ENCODE measurements around the gene KIAA0930.
A peak's percentile ranks its signal among the peaks of the same experiment; 100 is the strongest.

Gene KIAA0930

DNA sequence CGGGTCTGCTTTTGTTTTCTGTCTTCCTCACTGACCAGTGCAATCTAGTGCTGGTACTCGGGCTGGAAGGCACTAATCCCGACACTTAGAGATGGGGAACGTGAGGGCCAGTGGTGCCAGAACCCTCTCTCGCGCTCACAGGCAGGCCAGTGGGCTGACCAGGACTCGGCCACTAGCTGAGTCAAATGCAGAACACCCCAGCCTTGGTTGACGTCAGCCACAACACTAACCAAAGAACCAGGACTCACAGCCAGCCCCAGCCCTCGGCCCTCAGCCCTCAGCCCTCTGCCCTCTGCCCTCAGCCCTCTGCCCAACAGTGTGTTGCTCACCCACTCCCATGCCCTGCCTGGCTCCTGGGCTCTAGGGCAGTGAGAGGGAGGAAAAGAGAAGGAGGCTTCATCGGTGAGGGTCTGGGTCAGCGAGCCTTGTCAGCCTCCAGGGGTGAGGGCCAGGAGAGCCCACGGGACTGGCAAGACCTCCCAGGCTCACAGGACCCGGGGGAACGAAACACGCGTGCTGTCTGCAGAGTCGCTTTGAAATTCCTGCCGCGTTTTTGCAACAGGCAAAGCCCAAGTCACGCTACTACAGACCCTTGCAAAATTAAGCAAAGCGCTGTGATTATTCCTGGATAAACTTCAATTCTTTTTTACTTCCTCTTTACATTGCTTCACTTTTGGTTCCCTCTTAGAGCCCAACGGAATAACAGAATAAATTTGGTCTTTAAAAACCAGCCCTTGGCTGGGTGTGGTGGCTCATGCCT, 27.5 kb downstream of the KIAA0930 start:
- no peak for DNase-seq

- DNase-seq, result no peak
Observed at GRCh38 chr22:45212306-45212709, 28.4 kb downstream of the KIAA0930 start.

DNA sequence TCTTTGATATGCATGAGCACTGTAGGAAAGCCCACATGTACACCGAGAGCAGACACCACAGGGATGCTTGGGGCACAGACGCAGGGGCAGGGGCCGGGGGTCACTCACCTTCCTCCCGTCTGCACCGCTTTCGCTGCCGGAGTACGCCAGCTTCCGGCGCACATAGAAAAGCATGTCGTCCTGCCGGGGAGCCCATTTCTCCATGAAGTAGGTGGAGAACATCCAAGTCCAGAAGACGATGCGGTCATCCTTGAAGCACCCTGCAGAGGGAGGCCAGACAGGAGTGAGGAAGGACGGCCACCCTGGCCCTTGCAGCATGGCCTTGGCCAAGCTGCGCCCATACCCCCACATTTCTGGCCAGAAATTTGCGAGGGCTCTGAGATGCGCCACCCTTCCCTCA, 28.8 kb downstream of the KIAA0930 start:
- DNase-seq, result no peak

GRCh38 chr22:45211435-45211834, 29.3 kb downstream of the KIAA0930 start:
- DNase-seq, result no peak

DNA sequence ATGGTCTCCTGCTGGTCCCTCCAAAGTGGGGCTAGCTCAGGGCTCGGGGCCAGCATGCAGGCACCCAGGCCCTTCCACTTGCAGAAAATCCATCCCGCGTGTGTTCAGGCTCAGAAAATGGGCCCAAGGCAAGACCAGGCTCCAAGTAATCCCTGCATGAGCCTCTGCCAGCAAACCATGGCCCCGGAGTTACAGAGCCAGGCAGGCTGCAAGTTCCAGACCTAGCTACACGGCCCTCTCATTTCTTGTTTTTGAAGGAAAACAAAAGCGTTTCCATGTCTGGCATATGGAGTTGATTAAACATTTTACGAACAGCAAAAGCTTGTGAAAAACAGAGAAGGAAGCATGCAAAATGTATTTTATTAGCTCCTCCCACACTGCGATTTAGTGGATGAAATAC, 29.7 kb downstream of the KIAA0930 start:
- DNase-seq, result no peak

GRCh38 chr22:45210577-45210976, 30.1 kb downstream of the KIAA0930 start:
- DNase-seq, result no peak

DNA sequence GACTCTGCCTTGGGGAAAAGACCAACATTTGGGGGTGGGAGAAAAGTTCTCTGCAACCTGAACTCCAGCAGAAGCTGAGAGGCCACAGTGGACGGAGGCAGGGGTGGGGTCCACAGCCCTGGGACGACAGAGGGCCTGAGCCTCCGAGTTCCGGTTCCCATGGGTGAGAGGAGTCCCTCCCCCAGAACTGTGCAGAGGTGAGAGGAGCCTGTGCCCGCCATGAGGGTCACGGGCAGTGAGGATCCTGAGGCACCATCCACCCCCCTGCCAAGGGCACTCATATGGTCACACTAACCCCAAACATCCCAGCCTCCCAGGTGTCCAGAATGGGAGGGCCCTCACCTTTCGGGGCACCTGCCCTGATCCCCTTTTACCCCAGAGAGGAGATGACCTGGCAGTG, 30.5 kb downstream of the KIAA0930 start:
- DNase-seq, result no peak

- DNase-seq, result peak; percentile 23
Observed at GRCh38 chr22:45208993-45209838, 31.5 kb downstream of the KIAA0930 start.

DNA sequence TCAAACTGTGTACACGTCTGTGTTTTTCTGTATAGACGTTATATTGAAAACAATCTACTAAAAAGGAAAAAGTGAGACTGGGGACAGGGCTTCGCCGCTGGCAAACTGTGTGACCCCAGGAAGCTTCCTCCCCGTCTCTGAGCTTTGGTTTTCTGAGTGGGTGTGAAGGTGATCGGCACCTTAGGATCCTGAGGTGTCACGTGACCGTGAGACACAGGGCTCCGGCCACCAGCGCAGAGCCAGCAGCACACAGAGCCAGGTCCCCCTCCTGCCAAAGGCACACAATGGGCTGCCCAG, 32.0 kb downstream of the KIAA0930 start:
- no peak for DNase-seq

- no peak for DNase-seq
Observed at GRCh38 chr22:45207981-45208664, 32.6 kb downstream of the KIAA0930 start.

GRCh38 chr22:45207533-45207932, 33.2 kb downstream of the KIAA0930 start:
- DNase-seq, result no peak

- no peak for DNase-seq
Observed at GRCh38 chr22:45206233-45206632, 34.5 kb downstream of the KIAA0930 start.

GRCh38 chr22:45205276-45205925, 35.3 kb downstream of the KIAA0930 start:
- DNase-seq, result no peak

- no peak for DNase-seq
Observed at GRCh38 chr22:45204819-45205218, 35.9 kb downstream of the KIAA0930 start.

DNA sequence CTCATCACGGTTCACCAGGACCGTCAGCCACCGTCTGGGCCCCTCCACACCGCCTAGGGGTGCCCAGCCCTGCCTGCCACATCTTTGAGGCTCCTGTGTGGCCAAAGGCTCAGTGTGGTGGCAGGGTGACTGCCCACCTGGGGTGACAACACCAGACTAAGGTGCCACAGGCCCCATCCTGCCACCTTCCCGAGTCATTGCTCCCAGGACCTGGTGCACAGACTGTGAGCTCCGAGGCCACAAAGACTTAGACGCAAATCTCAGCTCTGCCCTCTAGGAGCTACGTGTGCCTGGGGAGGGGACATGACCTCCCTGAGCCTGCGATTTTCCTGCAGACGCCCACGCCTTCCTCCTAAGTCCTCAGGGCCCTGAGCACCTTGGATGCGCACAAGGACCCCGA, 36.5 kb downstream of the KIAA0930 start:
- DNase-seq, result no peak

DNA sequence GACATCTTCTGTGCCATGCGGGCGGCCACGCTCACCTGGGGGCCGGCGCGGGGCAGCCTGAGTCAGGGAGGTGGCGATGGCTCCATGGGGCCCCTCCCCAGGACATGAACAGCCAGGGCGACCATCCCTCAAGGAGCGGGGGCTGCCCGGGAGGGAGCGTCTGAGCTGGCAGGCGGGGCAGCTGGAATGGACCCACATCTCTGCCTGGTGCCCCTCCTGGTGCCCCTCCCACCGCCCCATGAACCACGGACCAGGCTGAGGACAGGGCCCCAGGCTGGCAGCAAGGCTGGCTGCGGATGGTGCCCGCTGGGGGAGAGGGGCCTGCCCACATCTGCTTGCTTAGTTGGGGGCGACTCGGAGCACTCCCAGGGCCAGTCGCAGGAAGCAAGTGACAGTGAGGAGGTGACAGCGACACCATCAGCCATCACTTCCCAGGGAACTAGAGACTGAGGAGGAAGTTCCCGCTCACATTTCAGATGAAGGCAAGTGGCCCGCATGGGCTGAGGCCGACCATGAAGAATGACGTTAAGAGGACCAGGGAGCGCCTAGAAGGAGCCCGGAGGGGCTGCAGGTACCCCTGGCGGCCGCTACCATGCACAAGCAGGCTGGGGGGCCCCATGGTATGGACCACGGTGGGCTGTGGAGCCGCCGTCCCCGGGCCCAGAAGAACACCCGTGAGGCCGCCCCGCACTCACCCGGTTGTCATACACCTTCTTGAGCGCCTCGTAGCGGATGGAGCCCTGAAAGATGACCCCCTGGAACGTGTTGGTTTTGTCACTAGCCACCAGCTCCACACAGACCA, 37.3 kb downstream of the KIAA0930 start:
- no peak for DNase-seq

GRCh38 chr22:45202333-45203149, 38.2 kb downstream of the KIAA0930 start:
- no peak for DNase-seq

GRCh38 chr22:45201678-45202332, 38.9 kb downstream of the KIAA0930 start:
- DNase-seq, result no peak

DNA sequence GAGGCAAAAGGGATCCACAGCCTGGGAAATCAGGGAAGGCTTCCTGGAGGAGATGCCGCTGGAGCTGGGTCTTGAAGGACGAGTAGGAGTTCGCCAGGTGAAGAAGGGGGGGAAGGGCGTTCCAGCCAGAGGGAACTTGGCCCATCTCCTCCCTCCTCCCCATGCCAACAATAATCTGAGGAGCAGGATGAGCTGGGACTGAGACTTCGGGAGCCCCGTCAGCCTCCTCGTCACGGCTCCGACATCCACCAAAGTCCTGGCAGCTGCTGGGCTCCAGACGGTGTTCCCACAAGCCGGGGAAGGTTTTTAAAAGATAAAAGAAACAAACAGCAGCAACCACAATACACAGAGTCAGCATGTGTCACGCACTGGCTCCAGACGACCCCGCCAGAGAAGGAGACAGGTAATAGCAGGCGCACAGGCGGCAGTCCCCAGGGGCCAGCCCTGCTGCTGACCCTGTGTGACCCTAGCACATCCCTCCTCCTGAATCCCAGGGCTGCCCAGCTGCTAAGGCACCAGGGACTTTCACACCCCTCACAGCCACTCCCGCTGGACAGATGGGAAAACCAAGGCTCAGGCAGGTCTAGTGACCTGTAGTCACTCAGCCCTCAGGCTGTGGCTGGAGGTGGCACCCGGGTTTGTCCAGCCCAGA, 39.7 kb downstream of the KIAA0930 start:
- no peak for DNase-seq

- DNase-seq, result no peak
Observed at GRCh38 chr22:45200230-45200629, 40.5 kb downstream of the KIAA0930 start.

All from stimulated activated CD4-positive, alpha-beta T cell treated with anti-CD3 and anti-CD28 coated beads, Interleukin-4, amount 100 ng/mL, for 1 hour (primary cell).